HG03432 (cell line): ENCODE results near the gene C8G.

Experiments
- ATAC-seq: cut with Tn5 transposase; IDR thresholded peaks from one replicate; pipeline ENCODE4 v1.9.1; 2021; ENCODE audit warnings: mild to moderate bottlenecking, moderate library complexity; ENCODE audit not compliant: unreplicated experiment

Gene C8G

GRCh38 chr9:136920069-136920468, 25.0 kb upstream of the C8G start:
- ATAC-seq: no peak

GRCh38 chr9:136920734-136921231, 24.3 kb upstream of the C8G start:
- no peak for ATAC-seq

- ATAC-seq: no peak
Measured at GRCh38 chr9:136921307-136921706, 23.7 kb upstream of the C8G start.

GRCh38 chr9:136921718-136922117, 23.3 kb upstream of the C8G start:
- ATAC-seq: no peak

GRCh38 chr9:136922540-136922939, 22.5 kb upstream of the C8G start:
- ATAC-seq: no peak

- ATAC-seq: no peak
Measured at GRCh38 chr9:136923881-136924280, 21.2 kb upstream of the C8G start.

- no peak for ATAC-seq
Measured at GRCh38 chr9:136925414-136926153, 19.5 kb upstream of the C8G start.

GRCh38 chr9:136926154-136926704, 18.8 kb upstream of the C8G start:
- ATAC-seq: no peak

GRCh38 chr9:136926749-136927148, 18.3 kb upstream of the C8G start:
- no peak for ATAC-seq

GRCh38 chr9:136927343-136928271, 17.4 kb upstream of the C8G start:
- ATAC-seq: no peak

GRCh38 chr9:136928591-136928990, 16.5 kb upstream of the C8G start:
- no peak for ATAC-seq

GRCh38 chr9:136930014-136930413, 15.0 kb upstream of the C8G start:
- ATAC-seq: no peak

GRCh38 chr9:136931611-136932130, 13.4 kb upstream of the C8G start:
- no peak for ATAC-seq

- ATAC-seq: no peak
Measured at GRCh38 chr9:136934277-136934676, 10.8 kb upstream of the C8G start.

- no peak for ATAC-seq
Measured at GRCh38 chr9:136935651-136936050, 9.4 kb upstream of the C8G start.

- ATAC-seq: no peak
Measured at GRCh38 chr9:136936645-136937170, 8.3 kb upstream of the C8G start.

GRCh38 chr9:136937186-136938001, 7.6 kb upstream of the C8G start:
- ATAC-seq: no peak

- ATAC-seq: no peak
Measured at GRCh38 chr9:136939431-136939995, 5.5 kb upstream of the C8G start.

GRCh38 chr9:136939996-136940525, 5.0 kb upstream of the C8G start:
- no peak for ATAC-seq
